Measurements from ENCODE around the gene DEXI. TPM values are rescaled to one million over a fixed set of nuclear protein-coding genes. Genes with fewer than 3 reads are reported as not detected.

The DEXI gene
- total and polyA plus RNA-seq, 2 of the 13 experiments (the other 11 are each of a cell fraction or from before 2014, with no cell fraction given): 51.5 to 70.4 TPM

GRCh38 chr16:10895053-10895946, 47.0 kb downstream of the DEXI start (continued):
- TF ChIP-seq ZNF780A (CRISPR knock-in tag; IDR thresholded peaks at IDR 0.05): peak; percentile 96
- peak; percentile 97 to 99 for TF ChIP-seq REST (IDR thresholded peaks at IDR 0.05; ENCODE audit: borderline replicate concordance in 1 of 2, low read depth in 1 of 2, low read length in 2 of 2)
- no peak for TF ChIP-seq ATAD3A (CRISPR knock-in tag; IDR thresholded peaks at IDR 0.05)
- TF ChIP-seq ZNF530 (CRISPR knock-in tag; IDR thresholded peaks at IDR 0.05; ENCODE audit: low read depth): no peak
- 0 out of 2 replicates have a peak, but pooled peaks have one; percentile 24 for TF ChIP-seq ELF1 (CRISPR knock-in tag; IDR thresholded peaks at IDR 0.05)
- 0 out of 2 replicates have a peak, but pooled peaks have one; percentile 74 for TF ChIP-seq KLF13 (CRISPR knock-in tag; IDR thresholded peaks at IDR 0.05)
- no peak for TF ChIP-seq ZFP36 (IDR thresholded peaks at IDR 0.05; ENCODE audit: borderline replicate concordance, low read depth, low read length, partially characterized antibody)
- TF ChIP-seq ZKSCAN1 (IDR thresholded peaks at IDR 0.05; ENCODE audit: low read length): no peak
- peak; percentile 73; the same call in 1 of the 2 replicates for TF ChIP-seq FOXC1 (CRISPR knock-in tag; IDR thresholded peaks at IDR 0.05; ENCODE audit: borderline replicate concordance)
- TF ChIP-seq FOXA3 (CRISPR knock-in tag; IDR thresholded peaks at IDR 0.05): peak; percentile 48; the same call in 1 of the 2 replicates
- 0 out of 2 replicates have a peak, but pooled peaks have one; percentile 63 for TF ChIP-seq ETS1 (CRISPR knock-in tag; IDR thresholded peaks at IDR 0.05)
- peak; percentile 87 for TF ChIP-seq GZF1 (CRISPR knock-in tag; IDR thresholded peaks at IDR 0.05)
- TF ChIP-seq PRPF4 (IDR thresholded peaks at IDR 0.05; ENCODE audit: low read depth, low read length, poor library complexity, severe bottlenecking): no peak
- TF ChIP-seq DR1 (CRISPR knock-in tag; IDR thresholded peaks at IDR 0.05): no peak
- no peak for TF ChIP-seq RNF2 (conservative IDR thresholded peaks at IDR 0.05; ENCODE audit: low read depth)
- no peak for TF ChIP-seq ZC3H4 (CRISPR knock-in tag; IDR thresholded peaks at IDR 0.05; ENCODE audit: borderline replicate concordance)
- no peak for TF ChIP-seq ZNF292 (CRISPR knock-in tag; IDR thresholded peaks at IDR 0.05; ENCODE audit: borderline replicate concordance, low read depth)
- TF ChIP-seq HMG20B (CRISPR knock-in tag; conservative IDR thresholded peaks at IDR 0.05): peak; percentile 73
- TF ChIP-seq ZNF18 (CRISPR knock-in tag; IDR thresholded peaks at IDR 0.05; ENCODE audit: insufficient replicate concordance): peak; percentile 84
- TF ChIP-seq NAIF1 (CRISPR knock-in tag; IDR thresholded peaks at IDR 0.05; ENCODE audit: borderline replicate concordance): peak; percentile 72; the same call in 1 of the 2 replicates
